Liver (tissue), 9 donors: ENCODE data around the gene GRAMD2A. TPM values are rescaled to one million over a fixed set of nuclear protein-coding genes. Genes with fewer than 3 reads are reported as not detected.
A peak's percentile ranks its signal among the peaks of the same experiment; 100 is the strongest.

ENCODE experiments used
- DNase-seq: peaks from one replicate; pipeline ENCODE4 v3.0.0-alpha.2; 2017; ENCODE audit warnings: low spot score
- H3K27ac ChIP-seq, 2 donors: one replicate each; pipeline ENCODE4 v1.7.0; 2013; ENCODE audit warnings: inconsistent platforms in 2 of 2, low read length in 2 of 2, control low read depth in 1 of 2, low read depth in 1 of 2, mild to moderate bottlenecking in 1 of 2
- H3K27me3 ChIP-seq, 4 donors: one replicate each; pipeline versions ENCODE4 v1.6.1 to v1.7.0; 2013; ENCODE audit warnings: low read length in 3 of 4, inconsistent platforms in 1 of 4, mild to moderate bottlenecking in 1 of 4, moderate library complexity in 1 of 4; ENCODE audit not compliant: control insufficient read depth in 4 of 4, insufficient read depth in 4 of 4
- H3K36me3 ChIP-seq, 4 donors: one replicate each; pipeline versions ENCODE4 v1.6.1 to v1.7.0; 2013; ENCODE audit warnings: low read length in 3 of 4, mild to moderate bottlenecking in 3 of 4, low read depth in 1 of 4, moderate library complexity in 1 of 4; ENCODE audit not compliant: control insufficient read depth in 4 of 4, insufficient read depth in 3 of 4
- H3K4me1 ChIP-seq, 4 donors: one replicate each; pipeline versions ENCODE4 v1.6.1 to v1.7.0; 2013; ENCODE audit warnings: low read length in 3 of 4, mild to moderate bottlenecking in 3 of 4, moderate library complexity in 1 of 4; ENCODE audit not compliant: control insufficient read depth in 4 of 4, insufficient read depth in 4 of 4
- H3K4me3 ChIP-seq, 3 donors: one replicate each; pipeline versions ENCODE4 v1.6.1 to v1.7.0; 2013; ENCODE audit warnings: low read length in 3 of 3, control low read depth in 1 of 3, low read depth in 1 of 3, mild to moderate bottlenecking in 1 of 3
- H3K9ac ChIP-seq, 2 donors: one replicate each; pipeline ENCODE4 v1.7.0; 2013; ENCODE audit warnings: low read length in 2 of 2, mild to moderate bottlenecking in 2 of 2, moderate library complexity in 2 of 2, control low read depth in 1 of 2, low read depth in 1 of 2
- H3K9me3 ChIP-seq, 4 donors: one replicate each; pipeline versions ENCODE4 v1.6.1 to v1.7.0; 2013; ENCODE audit warnings: low read length in 3 of 4; ENCODE audit not compliant: control insufficient read depth in 4 of 4
- EGR1 ChIP-seq, 2 donors: IDR thresholded peaks; 2 replicates each; pipeline ENCODE4 v1.6.1; 2016 to 2018; ENCODE audit warnings: antibody characterized with exemption in 2 of 2, low read depth in 2 of 2
- FOXA1 ChIP-seq: IDR thresholded peaks from 2 replicates; pipeline ENCODE4 v1.6.1; 2016; ENCODE audit warnings: antibody characterized with exemption
- FOXA2 ChIP-seq: IDR thresholded peaks from 2 replicates; pipeline ENCODE4 v1.6.1; 2016; ENCODE audit warnings: antibody characterized with exemption
- GABPA ChIP-seq, 2 donors: IDR thresholded peaks in 1 of 2; conservative IDR thresholded peaks in 1 of 2; 2 replicates each; pipeline ENCODE4 v1.6.1; 2016; ENCODE audit warnings: antibody characterized with exemption in 2 of 2, mild to moderate bottlenecking in 1 of 2, moderate library complexity in 1 of 2
- HNF4A ChIP-seq, 2 donors: conservative IDR thresholded peaks; 2 replicates each; pipeline ENCODE4 v1.6.1; 2016; ENCODE audit warnings: antibody characterized with exemption in 2 of 2, mild to moderate bottlenecking in 2 of 2
- HNF4G ChIP-seq: IDR thresholded peaks from 2 replicates; pipeline ENCODE4 v1.6.1; 2016; ENCODE audit warnings: antibody characterized with exemption
- JUND ChIP-seq, 2 donors: IDR thresholded peaks; 2 replicates each; pipeline ENCODE4 v1.6.1; 2016; ENCODE audit warnings: antibody characterized with exemption in 2 of 2
- NR2F2 ChIP-seq: IDR thresholded peaks from 2 replicates; pipeline ENCODE4 v1.6.1; 2016; ENCODE audit warnings: antibody characterized with exemption
- RAD21 ChIP-seq, 2 donors: IDR thresholded peaks; 2 replicates each; pipeline ENCODE4 v1.6.1; 2016; ENCODE audit warnings: antibody characterized with exemption in 2 of 2, mild to moderate bottlenecking in 2 of 2
- RXRA ChIP-seq, 2 donors: IDR thresholded peaks; 2 replicates each; pipeline ENCODE4 v1.6.1; 2017 to 2018; ENCODE audit warnings: antibody characterized with exemption in 2 of 2, mild to moderate bottlenecking in 1 of 2
- SP1 ChIP-seq: IDR thresholded peaks from 2 replicates; pipeline ENCODE4 v1.6.1; 2018; ENCODE audit warnings: antibody characterized with exemption, mild to moderate bottlenecking
- TAF1 ChIP-seq: conservative IDR thresholded peaks from 2 replicates; pipeline ENCODE4 v1.6.1; 2016; ENCODE audit warnings: antibody characterized with exemption, mild to moderate bottlenecking
- YY1 ChIP-seq: IDR thresholded peaks from 2 replicates; pipeline ENCODE4 v1.6.1; 2016; ENCODE audit warnings: antibody characterized with exemption, mild to moderate bottlenecking
- WGBS: extraction: QIAGEN DNeasy Blood & Tissue Kit; methylation state at CpG from one replicate; pipeline ENCODE4 v1.1.7; 2013; 5-methylcytosine and 5-hydroxymethylcytosine counted together
- polyA plus RNA-seq, 2 donors: library from polyadenylated mRNA; stranded (reverse) in 1 of 2; unstranded in 1 of 2; fragments of 200-250 nt in 1 of 2; fragments of >200 nt in 1 of 2; fragmentation: Nextera tagmentation in 1 of 2; extraction: Ambion mirVana in 1 of 2; gene quantifications; one replicate each; pipeline versions ENCODE4 v1.2.1 to v1.2.3, GENCODE V29; 2013 to 2015
- total RNA-seq, 2 donors: library from RNA; depleted of rRNA; stranded (reverse); fragments of >200 nt; gene quantifications; one replicate each; pipeline ENCODE4 v1.2.3, GENCODE V29; 2014
- TF ChIP-seq, protein P1 (sequence below): IDR thresholded peaks from 2 replicates; pipeline ENCODE4 v1.6.1; 2016; ENCODE audit warnings: antibody characterized with exemption
- TF ChIP-seq, protein P2 (sequence below): IDR thresholded peaks from 2 replicates; pipeline ENCODE4 v1.6.1; 2016; ENCODE audit warnings: antibody characterized with exemption, mild to moderate bottlenecking
- TF ChIP-seq, protein P3 (sequence below): IDR thresholded peaks from 2 replicates; pipeline ENCODE4 v1.6.1; 2016; ENCODE audit warnings: antibody characterized with exemption
- TF ChIP-seq, protein P4 (sequence below): fragments of 150-350 bp; IDR thresholded peaks from 2 replicates; pipeline ENCODE4 v1.5.1; 2017; ENCODE audit warnings: improper control_type of control experiment, low read depth, low read length; ENCODE audit not compliant: missing input control
- TF ChIP-seq, protein P5 (sequence below): IDR thresholded peaks from 2 replicates; pipeline ENCODE4 v1.6.1; 2016; ENCODE audit warnings: antibody characterized with exemption
- donor health status: healthy.
- donor health status: healthy.
- donor health status: healthy.
- donor health status: healthy.
- donor health status: healthy.

The GRAMD2A gene
- total and polyA plus RNA-seq, 4 donors: not detected

DNA sequence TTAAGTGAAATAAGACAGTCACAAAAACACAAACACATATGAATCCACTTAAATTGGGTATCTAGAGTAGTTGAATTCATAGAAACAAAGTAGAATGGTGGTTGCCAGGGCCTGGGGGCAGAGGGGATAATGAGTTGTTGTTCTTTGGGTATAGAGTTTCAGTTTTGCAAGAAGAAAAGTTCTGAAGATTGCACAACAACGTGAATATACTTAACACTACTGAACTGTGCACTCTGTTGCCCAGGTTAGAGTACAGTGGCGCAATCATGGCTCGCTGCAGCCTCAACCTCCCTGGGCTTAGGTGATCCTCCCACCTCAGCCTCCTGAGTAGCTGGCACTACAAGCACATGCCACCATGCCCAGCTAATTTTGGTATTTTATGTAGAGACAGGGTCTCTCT lies 14.9 kb downstream of the GRAMD2A start:
- WGBS: 51% methylated on average over 3 of the region's 3 CpGs
- H3K9ac ChIP-seq: no peak overlapping the region
- H3K36me3 ChIP-seq: no peaks in the 10 kb centered on the region
- no peak overlapping the region for H3K4me3 ChIP-seq
- H3K9me3 ChIP-seq: no peaks in the 10 kb centered on the region
- H3K27me3 ChIP-seq: peaks cover 0 to 9% (median 0%) of the 10 kb centered on the region in 4 donors
- H3K4me1 ChIP-seq: peaks cover 0 to 8% (median 5%) of the 10 kb centered on the region in 4 donors
- DNase-seq: no peak
- no peak overlapping the region for H3K27ac ChIP-seq
- peak; percentile 8 for TF ChIP-seq SP1
- TF ChIP-seq TAF1: no peak
- TF ChIP-seq HNF4A (conservative IDR thresholded peaks at IDR 0.05): peak; percentile 78 to 88
- TF ChIP-seq GABPA (IDR thresholded peaks at IDR 0.05 in 1 of 2, conservative IDR thresholded peaks at IDR 0.05 in 1 of 2): no peak
- TF ChIP-seq, protein P1, sequence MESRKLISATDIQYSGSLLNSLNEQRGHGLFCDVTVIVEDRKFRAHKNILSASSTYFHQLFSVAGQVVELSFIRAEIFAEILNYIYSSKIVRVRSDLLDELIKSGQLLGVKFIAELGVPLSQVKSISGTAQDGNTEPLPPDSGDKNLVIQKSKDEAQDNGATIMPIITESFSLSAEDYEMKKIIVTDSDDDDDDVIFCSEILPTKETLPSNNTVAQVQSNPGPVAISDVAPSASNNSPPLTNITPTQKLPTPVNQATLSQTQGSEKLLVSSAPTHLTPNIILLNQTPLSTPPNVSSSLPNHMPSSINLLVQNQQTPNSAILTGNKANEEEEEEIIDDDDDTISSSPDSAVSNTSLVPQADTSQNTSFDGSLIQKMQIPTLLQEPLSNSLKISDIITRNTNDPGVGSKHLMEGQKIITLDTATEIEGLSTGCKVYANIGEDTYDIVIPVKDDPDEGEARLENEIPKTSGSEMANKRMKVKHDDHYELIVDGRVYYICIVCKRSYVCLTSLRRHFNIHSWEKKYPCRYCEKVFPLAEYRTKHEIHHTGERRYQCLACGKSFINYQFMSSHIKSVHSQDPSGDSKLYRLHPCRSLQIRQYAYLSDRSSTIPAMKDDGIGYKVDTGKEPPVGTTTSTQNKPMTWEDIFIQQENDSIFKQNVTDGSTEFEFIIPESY: no peak
- no peak for TF ChIP-seq FOXA2
- no peak for TF ChIP-seq EGR1 (IDR thresholded peaks at IDR 0.05; ENCODE audit: low read depth in 2 of 2)
- no peak for TF ChIP-seq JUND (IDR thresholded peaks at IDR 0.05)
- TF ChIP-seq, protein P2, sequence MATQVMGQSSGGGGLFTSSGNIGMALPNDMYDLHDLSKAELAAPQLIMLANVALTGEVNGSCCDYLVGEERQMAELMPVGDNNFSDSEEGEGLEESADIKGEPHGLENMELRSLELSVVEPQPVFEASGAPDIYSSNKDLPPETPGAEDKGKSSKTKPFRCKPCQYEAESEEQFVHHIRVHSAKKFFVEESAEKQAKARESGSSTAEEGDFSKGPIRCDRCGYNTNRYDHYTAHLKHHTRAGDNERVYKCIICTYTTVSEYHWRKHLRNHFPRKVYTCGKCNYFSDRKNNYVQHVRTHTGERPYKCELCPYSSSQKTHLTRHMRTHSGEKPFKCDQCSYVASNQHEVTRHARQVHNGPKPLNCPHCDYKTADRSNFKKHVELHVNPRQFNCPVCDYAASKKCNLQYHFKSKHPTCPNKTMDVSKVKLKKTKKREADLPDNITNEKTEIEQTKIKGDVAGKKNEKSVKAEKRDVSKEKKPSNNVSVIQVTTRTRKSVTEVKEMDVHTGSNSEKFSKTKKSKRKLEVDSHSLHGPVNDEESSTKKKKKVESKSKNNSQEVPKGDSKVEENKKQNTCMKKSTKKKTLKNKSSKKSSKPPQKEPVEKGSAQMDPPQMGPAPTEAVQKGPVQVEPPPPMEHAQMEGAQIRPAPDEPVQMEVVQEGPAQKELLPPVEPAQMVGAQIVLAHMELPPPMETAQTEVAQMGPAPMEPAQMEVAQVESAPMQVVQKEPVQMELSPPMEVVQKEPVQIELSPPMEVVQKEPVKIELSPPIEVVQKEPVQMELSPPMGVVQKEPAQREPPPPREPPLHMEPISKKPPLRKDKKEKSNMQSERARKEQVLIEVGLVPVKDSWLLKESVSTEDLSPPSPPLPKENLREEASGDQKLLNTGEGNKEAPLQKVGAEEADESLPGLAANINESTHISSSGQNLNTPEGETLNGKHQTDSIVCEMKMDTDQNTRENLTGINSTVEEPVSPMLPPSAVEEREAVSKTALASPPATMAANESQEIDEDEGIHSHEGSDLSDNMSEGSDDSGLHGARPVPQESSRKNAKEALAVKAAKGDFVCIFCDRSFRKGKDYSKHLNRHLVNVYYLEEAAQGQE: no peak
- TF ChIP-seq FOXA1: no peak
- TF ChIP-seq HNF4G: peak; percentile 60
- no peak for TF ChIP-seq NR2F2
- no peak for TF ChIP-seq YY1
- TF ChIP-seq RXRA (IDR thresholded peaks at IDR 0.05): peak in 1 of 2 donors; percentile 23
- TF ChIP-seq, protein P3, sequence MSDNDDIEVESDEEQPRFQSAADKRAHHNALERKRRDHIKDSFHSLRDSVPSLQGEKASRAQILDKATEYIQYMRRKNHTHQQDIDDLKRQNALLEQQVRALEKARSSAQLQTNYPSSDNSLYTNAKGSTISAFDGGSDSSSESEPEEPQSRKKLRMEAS: no peak
- TF ChIP-seq RAD21 (IDR thresholded peaks at IDR 0.05): no peak
- TF ChIP-seq, protein P4, sequence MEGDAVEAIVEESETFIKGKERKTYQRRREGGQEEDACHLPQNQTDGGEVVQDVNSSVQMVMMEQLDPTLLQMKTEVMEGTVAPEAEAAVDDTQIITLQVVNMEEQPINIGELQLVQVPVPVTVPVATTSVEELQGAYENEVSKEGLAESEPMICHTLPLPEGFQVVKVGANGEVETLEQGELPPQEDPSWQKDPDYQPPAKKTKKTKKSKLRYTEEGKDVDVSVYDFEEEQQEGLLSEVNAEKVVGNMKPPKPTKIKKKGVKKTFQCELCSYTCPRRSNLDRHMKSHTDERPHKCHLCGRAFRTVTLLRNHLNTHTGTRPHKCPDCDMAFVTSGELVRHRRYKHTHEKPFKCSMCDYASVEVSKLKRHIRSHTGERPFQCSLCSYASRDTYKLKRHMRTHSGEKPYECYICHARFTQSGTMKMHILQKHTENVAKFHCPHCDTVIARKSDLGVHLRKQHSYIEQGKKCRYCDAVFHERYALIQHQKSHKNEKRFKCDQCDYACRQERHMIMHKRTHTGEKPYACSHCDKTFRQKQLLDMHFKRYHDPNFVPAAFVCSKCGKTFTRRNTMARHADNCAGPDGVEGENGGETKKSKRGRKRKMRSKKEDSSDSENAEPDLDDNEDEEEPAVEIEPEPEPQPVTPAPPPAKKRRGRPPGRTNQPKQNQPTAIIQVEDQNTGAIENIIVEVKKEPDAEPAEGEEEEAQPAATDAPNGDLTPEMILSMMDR: no peak
- TF ChIP-seq, protein P5, sequence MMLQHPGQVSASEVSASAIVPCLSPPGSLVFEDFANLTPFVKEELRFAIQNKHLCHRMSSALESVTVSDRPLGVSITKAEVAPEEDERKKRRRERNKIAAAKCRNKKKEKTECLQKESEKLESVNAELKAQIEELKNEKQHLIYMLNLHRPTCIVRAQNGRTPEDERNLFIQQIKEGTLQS: no peak
